Stimulated activated CD4-positive, alpha-beta T cell treated with anti-CD3 and anti-CD28 coated beads, Interleukin-12 subunit alpha, Interleukin-12 subunit beta, amount 100 ng/mL, for 48 hours (primary cell): ENCODE data around the gene TRIM10.

ENCODE experiments used
- DNase-seq, 3 donors: peaks; one replicate each; pipeline ENCODE4 v3.0.0-alpha.2; 2020; ENCODE audit warnings: low read depth in 2 of 3, low spot score in 1 of 3

The TRIM10 gene

GRCh38 chr6:30160785-30161531 lies at the start of gene TRIM10:
Gene TRIM10, minus strand, starts transcription at chr6:30161211. Its CDS starts 353 bp downstream, at chr6:30160858.
- no peak for DNase-seq

- no peak for DNase-seq
Observed at GRCh38 chr6:30207619-30208295, 46.7 kb upstream of the TRIM10 start.

GRCh38 chr6:30206799-30207618 lies 46.0 kb upstream of the TRIM10 start:
- DNase-seq: no peak

- no peak for DNase-seq
Observed at GRCh38 chr6:30206152-30206551, 45.1 kb upstream of the TRIM10 start.

- no peak for DNase-seq
Observed at GRCh38 chr6:30204116-30204515, 43.1 kb upstream of the TRIM10 start.

- no peak for DNase-seq
Observed at GRCh38 chr6:30202366-30202765, 41.4 kb upstream of the TRIM10 start.

- no peak for DNase-seq
Observed at GRCh38 chr6:30200551-30201281, 39.7 kb upstream of the TRIM10 start.

GRCh38 chr6:30198166-30199084 lies 37.4 kb upstream of the TRIM10 start:
- DNase-seq: no peak

- no peak for DNase-seq
Observed at GRCh38 chr6:30196376-30196775, 35.4 kb upstream of the TRIM10 start.

GRCh38 chr6:30195951-30196350 lies 34.9 kb upstream of the TRIM10 start:
- no peak for DNase-seq

GRCh38 chr6:30194797-30195690 lies 34.0 kb upstream of the TRIM10 start:
- DNase-seq: no peak

- no peak for DNase-seq
Observed at GRCh38 chr6:30192076-30192475, 31.1 kb upstream of the TRIM10 start.

- no peak for DNase-seq
Observed at GRCh38 chr6:30188541-30188940, 27.5 kb upstream of the TRIM10 start.

- DNase-seq: no peak
Observed at GRCh38 chr6:30185846-30186484, 25.0 kb upstream of the TRIM10 start.

- DNase-seq: no peak
Observed at GRCh38 chr6:30184417-30185031, 23.5 kb upstream of the TRIM10 start.

- no peak for DNase-seq
Observed at GRCh38 chr6:30180145-30180544, 19.1 kb upstream of the TRIM10 start.

- DNase-seq: no peak
Observed at GRCh38 chr6:30178837-30179236, 17.8 kb upstream of the TRIM10 start.

GRCh38 chr6:30175765-30176164 lies 14.8 kb upstream of the TRIM10 start:
- no peak for DNase-seq
